Lower leg skin (tissue), 3 donors: ENCODE measurements around the gene ST6GALNAC3.
"Not testable (repeated sequence)": the region's sequence is repeated elsewhere in the genome, so short reads cannot be mapped to it uniquely, and the experiment has no call there.

ENCODE experiments used
- POLR2A ChIP-seq, 2 donors: fragments of 450-650 bp; IDR thresholded peaks; one replicate each; pipeline ENCODE4 v1.6.1; 2016 to 2017; ENCODE audit warnings: antibody characterized with exemption in 2 of 2, mild to moderate bottlenecking in 1 of 2, moderate library complexity in 1 of 2
- TF ChIP-seq, protein P1 (sequence below), 3 donors: fragments of 450-650 bp; IDR thresholded peaks; one replicate each; pipeline ENCODE4 v1.5.1; 2016; ENCODE audit warnings: antibody characterized with exemption in 3 of 3, mild to moderate bottlenecking in 3 of 3, moderate library complexity in 2 of 3

DNA sequence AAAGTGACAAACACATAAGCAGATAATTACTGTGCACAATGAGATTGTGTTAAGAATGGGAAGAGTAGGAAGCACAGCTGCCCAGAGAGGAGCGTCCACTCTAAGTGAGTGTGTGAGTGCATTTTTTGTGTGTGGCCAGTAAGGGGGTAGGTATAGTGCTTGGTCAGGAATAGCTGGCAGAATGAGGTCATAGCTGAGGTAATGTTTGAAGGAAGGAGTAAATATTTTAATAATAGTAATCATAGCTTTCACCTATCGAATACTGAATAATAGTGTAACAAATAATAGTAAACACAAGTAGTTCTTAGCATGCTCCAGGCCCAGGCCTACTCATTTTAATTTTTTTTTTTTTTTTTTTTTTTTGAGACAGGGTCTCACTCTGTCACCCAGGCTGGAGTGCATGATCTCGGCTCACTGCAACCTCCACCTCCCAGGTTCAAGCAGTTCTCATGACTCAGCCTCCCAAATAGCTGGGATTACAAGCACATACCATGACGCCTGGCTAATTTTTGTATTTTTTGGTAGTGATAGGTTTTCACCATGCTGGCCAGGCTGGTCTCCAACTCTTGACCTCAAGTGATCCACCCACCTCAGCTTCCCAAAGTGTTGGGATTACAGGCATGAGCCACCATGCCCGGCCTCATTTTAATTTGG, 49.0 kb downstream of the ST6GALNAC3 start:
- TF ChIP-seq, protein P1, sequence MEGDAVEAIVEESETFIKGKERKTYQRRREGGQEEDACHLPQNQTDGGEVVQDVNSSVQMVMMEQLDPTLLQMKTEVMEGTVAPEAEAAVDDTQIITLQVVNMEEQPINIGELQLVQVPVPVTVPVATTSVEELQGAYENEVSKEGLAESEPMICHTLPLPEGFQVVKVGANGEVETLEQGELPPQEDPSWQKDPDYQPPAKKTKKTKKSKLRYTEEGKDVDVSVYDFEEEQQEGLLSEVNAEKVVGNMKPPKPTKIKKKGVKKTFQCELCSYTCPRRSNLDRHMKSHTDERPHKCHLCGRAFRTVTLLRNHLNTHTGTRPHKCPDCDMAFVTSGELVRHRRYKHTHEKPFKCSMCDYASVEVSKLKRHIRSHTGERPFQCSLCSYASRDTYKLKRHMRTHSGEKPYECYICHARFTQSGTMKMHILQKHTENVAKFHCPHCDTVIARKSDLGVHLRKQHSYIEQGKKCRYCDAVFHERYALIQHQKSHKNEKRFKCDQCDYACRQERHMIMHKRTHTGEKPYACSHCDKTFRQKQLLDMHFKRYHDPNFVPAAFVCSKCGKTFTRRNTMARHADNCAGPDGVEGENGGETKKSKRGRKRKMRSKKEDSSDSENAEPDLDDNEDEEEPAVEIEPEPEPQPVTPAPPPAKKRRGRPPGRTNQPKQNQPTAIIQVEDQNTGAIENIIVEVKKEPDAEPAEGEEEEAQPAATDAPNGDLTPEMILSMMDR (IDR thresholded peaks at IDR 0.05): not testable (repeated sequence)
- not testable (repeated sequence) for TF ChIP-seq POLR2A (IDR thresholded peaks at IDR 0.05)
